K562 (cell line): Measurements from ENCODE around the gene SHANK1. TPM values are rescaled to one million over a fixed set of nuclear protein-coding genes. Genes with fewer than 3 reads are reported as not detected.

Experiments
- ADNP ChIP-seq: fragments of 200-800 bp; sonication (Bioruptor generic); IDR thresholded peaks from 2 replicates; pipeline ENCODE4 v1.6.1; 2016; ENCODE audit warnings: missing genetic modification characterization, missing compliant biosample characterization
- BACH1 ChIP-seq: fragments of 200-800 bp; sonication (Bioruptor generic); IDR thresholded peaks from 2 replicates; pipeline ENCODE4 v1.6.1; 2016; ENCODE audit warnings: missing genetic modification characterization, missing compliant biosample characterization
- BCOR ChIP-seq: fragments of 450-650 bp; IDR thresholded peaks from 2 replicates; pipeline ENCODE4 v1.6.1; 2016
- CBFA2T3 ChIP-seq: fragments of 450-650 bp; IDR thresholded peaks from 2 replicates; pipeline ENCODE4 v1.6.1; 2017
- COPS2 ChIP-seq: fragments of 450-650 bp; conservative IDR thresholded peaks from 2 replicates; pipeline ENCODE4 v1.6.1; 2016; ENCODE audit warnings: mild to moderate bottlenecking, moderate library complexity
- GABPB2 ChIP-seq: fragments of 250-450 bp; sonication (Bioruptor Pico); conservative IDR thresholded peaks from 2 replicates; pipeline ENCODE4 v1.5.1; 2021; ENCODE audit warnings: mild to moderate bottlenecking
- GATA2 ChIP-seq: sonication (generic); formaldehyde crosslinking; IDR thresholded peaks from 2 replicates; pipeline ENCODE4 v1.4.0; 2020; ENCODE audit warnings: mild to moderate bottlenecking, missing genetic modification reagents
- GATAD2A ChIP-seq: fragments of 450-650 bp; IDR thresholded peaks from 2 replicates; pipeline ENCODE4 v1.6.1; 2017
- HMBOX1 ChIP-seq: sonication (generic); IDR thresholded peaks from 2 replicates; pipeline ENCODE4 v1.6.1; 2016
- MAX ChIP-seq: sonication (generic); formaldehyde crosslinking; IDR thresholded peaks from 2 replicates; pipeline ENCODE4 v1.9.0; 2022; ENCODE audit warnings: mild to moderate bottlenecking, missing genetic modification reagents
- MITF ChIP-seq: IDR thresholded peaks from 2 replicates; pipeline ENCODE4 v1.6.1; 2014; ENCODE audit warnings: antibody characterized with exemption
- NBN ChIP-seq: fragments of 450-650 bp; IDR thresholded peaks from 2 replicates; pipeline ENCODE4 v1.6.1; 2016; ENCODE audit warnings: low read depth, mild to moderate bottlenecking
- PHB ChIP-seq: fragments of 250-450 bp; sonication (Bioruptor Pico); IDR thresholded peaks from 2 replicates; pipeline ENCODE4 v1.5.0; 2021
- PHF21A ChIP-seq: fragments of 450-650 bp; IDR thresholded peaks from 2 replicates; pipeline ENCODE4 v1.6.1; 2017; ENCODE audit warnings: low read depth, borderline replicate concordance
- PPARD ChIP-seq: fragments of 250-450 bp; sonication (Bioruptor Pico); IDR thresholded peaks from 2 replicates; pipeline ENCODE4 v1.8.0; 2022; ENCODE audit warnings: inconsistent platforms, mild to moderate bottlenecking, moderate library complexity
- RBBP5 ChIP-seq: fragments of 200-600 bp; sonication (generic); IDR thresholded peaks from 2 replicates; pipeline ENCODE4 v1.6.1; 2012; ENCODE audit warnings: borderline replicate concordance, mild to moderate bottlenecking, low read length, control low read depth, inconsistent platforms; ENCODE audit not compliant: insufficient read depth, poor library complexity, severe bottlenecking
- RCOR1 ChIP-seq, 2 experiments: IDR thresholded peaks; 2 replicates each; pipeline ENCODE4 v1.6.1; 2012; ENCODE audit warnings: low read depth in 2 of 2, low read length in 2 of 2, borderline replicate concordance in 1 of 2, improper control_type of control experiment in 1 of 2
- RNF219 ChIP-seq: fragments of 250-450 bp; sonication (Bioruptor Pico); IDR thresholded peaks from 2 replicates; pipeline ENCODE4 v1.5.0; 2022; ENCODE audit warnings: mild to moderate bottlenecking
- SP2 ChIP-seq: IDR thresholded peaks from 2 replicates; pipeline ENCODE4 v1.6.1; 2011; ENCODE audit warnings: mild to moderate bottlenecking, low read depth, low read length, moderate library complexity; ENCODE audit not compliant: poor library complexity, severe bottlenecking; ENCODE audit errors: extremely low read depth
- STAT5B ChIP-seq: fragments of 250-450 bp; sonication (Bioruptor Pico); IDR thresholded peaks from 2 replicates; pipeline ENCODE4 v1.8.0; 2021; ENCODE audit warnings: mild to moderate bottlenecking, inconsistent platforms
- TRIM28 ChIP-seq: fragments of 450-650 bp; IDR thresholded peaks from 2 replicates; pipeline ENCODE4 v1.6.1; 2017
- XRCC3 ChIP-seq: fragments of 450-650 bp; IDR thresholded peaks from 2 replicates; pipeline ENCODE4 v1.6.1; 2017; ENCODE audit warnings: mild to moderate bottlenecking, moderate library complexity
- XRCC5 ChIP-seq: fragments of 200-400 bp; formaldehyde crosslinking; IDR thresholded peaks from 2 replicates; pipeline ENCODE4 v1.6.1; 2017; ENCODE audit warnings: low read depth, mild to moderate bottlenecking, low read length
- ZFP36 ChIP-seq: fragments of 150-350 bp; IDR thresholded peaks from 2 replicates; pipeline ENCODE4 v1.6.1; 2018; ENCODE audit warnings: low read length, low read depth; ENCODE audit not compliant: partially characterized antibody
- ZKSCAN1 ChIP-seq: fragments of 150-350 bp; IDR thresholded peaks from 2 replicates; pipeline ENCODE4 v1.6.1; 2016; ENCODE audit warnings: low read depth, low read length
- ZNF253 ChIP-seq: fragments of 250-450 bp; sonication (Bioruptor Pico); conservative IDR thresholded peaks from 2 replicates; pipeline ENCODE4 v1.6.1; 2021; ENCODE audit warnings: mild to moderate bottlenecking
- polyA plus RNA-seq, 8 experiments: library from polyadenylated mRNA; depleted of rRNA in 4 of 8; stranded (reverse) in 5 of 8; unstranded in 3 of 8; fragments of >200 nt; fragmentation: Nextera tagmentation in 2 of 8; fragmentation: Illumina TruSeq in 1 of 8; extraction: Ambion mirVana in 2 of 8; extraction: Trizol in 1 of 8; gene quantifications; 2 replicates each; pipeline versions ENCODE4 v1.2.1 to v1.2.3, GENCODE V29; 2011 to 2014; ENCODE audit warnings: inconsistent platforms in 1 of 8, missing spikeins in 1 of 8
- total RNA-seq, 7 experiments: library from RNA; depleted of rRNA in 6 of 7; stranded (reverse); fragments of >200 nt in 6 of 7; fragmentation: Illumina TruSeq in 2 of 7; extraction: Trizol in 2 of 7; gene quantifications; 2 replicates each; pipeline versions ENCODE4 v1.2.1 to v1.2.3, GENCODE V29; 2011 to 2021; ENCODE audit warnings: low replicate concordance in 1 of 7

SHANK1 gene
- total and polyA plus RNA-seq, 9 of the 15 experiments (the other 6 are each of a cell fraction or from before 2014, with no cell fraction given): 0.33 to 1.3 (median 0.55) TPM; not detected in 2

GRCh38 chr19:50658441-50659317 lies 60.9 kb downstream of the SHANK1 start (continued):
- TF ChIP-seq GATAD2A (no peak), COPS2 (no peak), BACH1 (tag) (no peak), CBFA2T3 (peak; percentile 26; the same call in 1 of the 2 replicates), ADNP (tag) (no peak), PPARD (CRISPR knock-in tag) (no peak), XRCC5 (no peak), RBBP5 (no peak), NBN (peak; percentile 78; the same call in 1 of the 2 replicates), XRCC3 (no peak), TRIM28 (peak; percentile 69; the same call in 1 of the 2 replicates), STAT5B (CRISPR knock-in tag) (no peak), ZNF253 (no peak), GABPB2 (CRISPR knock-in tag) (no peak; the same call in none of the 2 replicates), GATA2 (no peak), RCOR1 (IDR thresholded peaks at IDR 0.05; ENCODE audit: borderline replicate concordance in 1 of 2, low read depth in 2 of 2, low read length in 2 of 2) (0 out of 4 replicates have a peak, but pooled peaks of 1 of the 2 experiments have one; percentile 20), ZFP36 (peak; percentile 25), HMBOX1 (0 out of 2 replicates have a peak, but pooled peaks have one; percentile 14), RNF219 (CRISPR knock-in tag) (no peak), MITF (no peak), ZKSCAN1 (peak; percentile 98), BCOR (peak; percentile 78), PHB (CRISPR knock-in tag) (peak; percentile 87; the same call in 1 of the 2 replicates), MAX (CRISPR knock-in tag) (peak; percentile 89), SP2 (peak; percentile 4), PHF21A (peak; percentile 50; the same call in 1 of the 2 replicates)
